AG10803 (cell line): ENCODE results near the gene NXNL1.

ENCODE experiments used
- DNase-seq: peaks from one replicate; pipeline ENCODE4 v3.0.0; 2010; ENCODE audit warnings: low read depth
- H3K4me3 ChIP-seq: 2 replicates; pipeline ENCODE4 v1.5.1; 2011; ENCODE audit warnings: mild to moderate bottlenecking, low read length, control low read depth
- TF ChIP-seq, protein P1 (sequence below): conservative IDR thresholded peaks from 2 replicates; pipeline ENCODE4 v1.5.1; 2011; ENCODE audit warnings: mild to moderate bottlenecking, low read length, control low read depth, inconsistent platforms

NXNL1 gene

GRCh38 chr19:17490411-17490810 is 29.7 kb upstream of the NXNL1 start:
- TF ChIP-seq, protein P1, sequence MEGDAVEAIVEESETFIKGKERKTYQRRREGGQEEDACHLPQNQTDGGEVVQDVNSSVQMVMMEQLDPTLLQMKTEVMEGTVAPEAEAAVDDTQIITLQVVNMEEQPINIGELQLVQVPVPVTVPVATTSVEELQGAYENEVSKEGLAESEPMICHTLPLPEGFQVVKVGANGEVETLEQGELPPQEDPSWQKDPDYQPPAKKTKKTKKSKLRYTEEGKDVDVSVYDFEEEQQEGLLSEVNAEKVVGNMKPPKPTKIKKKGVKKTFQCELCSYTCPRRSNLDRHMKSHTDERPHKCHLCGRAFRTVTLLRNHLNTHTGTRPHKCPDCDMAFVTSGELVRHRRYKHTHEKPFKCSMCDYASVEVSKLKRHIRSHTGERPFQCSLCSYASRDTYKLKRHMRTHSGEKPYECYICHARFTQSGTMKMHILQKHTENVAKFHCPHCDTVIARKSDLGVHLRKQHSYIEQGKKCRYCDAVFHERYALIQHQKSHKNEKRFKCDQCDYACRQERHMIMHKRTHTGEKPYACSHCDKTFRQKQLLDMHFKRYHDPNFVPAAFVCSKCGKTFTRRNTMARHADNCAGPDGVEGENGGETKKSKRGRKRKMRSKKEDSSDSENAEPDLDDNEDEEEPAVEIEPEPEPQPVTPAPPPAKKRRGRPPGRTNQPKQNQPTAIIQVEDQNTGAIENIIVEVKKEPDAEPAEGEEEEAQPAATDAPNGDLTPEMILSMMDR: no peak
- no peak overlapping the region for H3K4me3 ChIP-seq
- DNase-seq: no peak

GRCh38 chr19:17489392-17490030 is 28.8 kb upstream of the NXNL1 start:
- no peak for DNase-seq
- TF ChIP-seq, protein P1: no peak
- no peak overlapping the region for H3K4me3 ChIP-seq

GRCh38 chr19:17488593-17489391 is 28.1 kb upstream of the NXNL1 start:
- TF ChIP-seq, protein P1: no peak
- H3K4me3 ChIP-seq: no peak overlapping the region
- no peak for DNase-seq

GRCh38 chr19:17487284-17488121 is 26.8 kb upstream of the NXNL1 start:
- TF ChIP-seq, protein P1: no peak
- DNase-seq: no peak
- H3K4me3 ChIP-seq: no peak overlapping the region

DNA sequence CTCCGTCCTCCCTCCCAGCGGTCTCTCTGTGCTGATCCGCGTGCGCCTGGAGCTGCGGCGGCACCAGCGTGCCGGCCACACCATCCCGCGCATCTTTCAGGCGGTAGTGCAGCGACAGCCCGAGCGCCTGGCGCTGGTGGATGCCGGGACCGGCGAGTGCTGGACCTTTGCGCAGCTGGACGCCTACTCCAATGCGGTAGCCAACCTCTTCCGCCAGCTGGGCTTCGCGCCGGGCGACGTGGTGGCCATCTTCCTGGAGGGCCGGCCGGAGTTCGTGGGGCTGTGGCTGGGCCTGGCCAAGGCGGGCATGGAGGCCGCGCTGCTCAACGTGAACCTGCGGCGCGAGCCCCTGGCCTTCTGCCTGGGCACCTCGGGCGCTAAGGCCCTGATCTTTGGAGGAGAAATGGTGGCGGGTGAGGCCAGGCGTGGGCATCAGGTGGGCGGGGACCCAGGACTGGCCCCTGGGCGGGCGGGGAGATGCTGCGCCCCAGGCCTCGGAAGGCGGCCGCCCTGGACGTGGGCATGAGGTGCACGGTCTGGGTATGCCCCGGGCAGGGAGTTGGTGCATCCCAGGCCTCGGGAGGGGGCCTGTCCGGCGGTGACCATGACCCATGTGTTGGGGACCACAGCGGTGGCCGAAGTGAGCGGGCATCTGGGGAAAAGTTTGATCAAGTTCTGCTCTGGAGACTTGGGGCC is 26.0 kb upstream of the NXNL1 start:
- no peak for DNase-seq
- TF ChIP-seq, protein P1: no peak
- no peak overlapping the region for H3K4me3 ChIP-seq

DNA sequence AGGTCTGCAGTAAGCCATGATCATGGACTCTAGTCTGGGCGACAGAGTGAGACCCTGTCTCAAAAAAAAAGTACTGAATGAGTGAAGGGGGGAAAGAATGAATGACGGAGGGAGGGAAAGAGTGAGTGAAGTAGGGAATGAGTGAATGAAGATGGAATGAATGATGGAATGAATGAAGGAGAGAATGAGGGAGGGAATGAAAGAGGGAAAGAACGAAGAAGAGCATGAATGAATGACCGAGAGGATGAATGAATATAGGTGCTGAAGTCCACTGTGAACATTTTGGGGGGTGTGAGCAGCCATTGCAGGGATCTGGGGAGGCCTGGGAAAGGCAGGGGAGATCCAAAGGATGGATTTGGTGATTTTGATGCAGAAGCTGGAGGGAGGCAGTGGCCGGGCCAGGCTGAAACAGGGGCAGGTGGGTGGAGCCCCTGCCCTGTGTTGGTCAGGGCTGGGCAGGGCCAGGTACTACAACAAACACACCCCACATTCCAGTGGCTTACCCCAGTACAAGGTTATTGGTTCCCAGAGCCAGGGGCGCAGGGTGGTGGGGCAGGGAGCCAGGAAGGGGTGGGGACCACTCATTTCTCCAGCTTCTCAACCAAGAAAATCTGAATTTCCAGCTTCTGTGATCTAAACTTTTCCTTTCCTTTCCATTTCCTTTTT is 23.9 kb upstream of the NXNL1 start:
- DNase-seq: no peak
- TF ChIP-seq, protein P1: no peak
- H3K4me3 ChIP-seq: no peak overlapping the region
